Mesendoderm (in vitro differentiated cells): ENCODE measurements around the gene ITIH4.

Source experiments
- DNase-seq: peaks from one replicate; pipeline ENCODE4 v3.0.0; 2013
- H2AK5ac ChIP-seq: 2 replicates; pipeline ENCODE4 v1.6.1; 2013; ENCODE audit warnings: low read length, inconsistent platforms
- H2BK120ac ChIP-seq: 2 replicates; pipeline ENCODE4 v1.6.1; 2013; ENCODE audit warnings: low read depth, mild to moderate bottlenecking, low read length, moderate library complexity, mixed read lengths
- H2BK15ac ChIP-seq: replicated peaks from 2 replicates; pipeline ENCODE4 v1.6.1; 2013; ENCODE audit warnings: low read depth, mild to moderate bottlenecking, moderate library complexity
- H2BK5ac ChIP-seq: 2 replicates; pipeline ENCODE4 v1.6.1; 2013; ENCODE audit warnings: low read length, inconsistent platforms
- H3K18ac ChIP-seq: 2 replicates; pipeline ENCODE4 v1.6.1; 2013; ENCODE audit warnings: mild to moderate bottlenecking, low read length, mixed read lengths
- H3K23ac ChIP-seq: one replicate; pipeline ENCODE4 v1.6.1; 2013; ENCODE audit warnings: low read length
- H3K27ac ChIP-seq: 2 replicates; pipeline ENCODE4 v1.5.1; 2013; ENCODE audit warnings: low read depth, mild to moderate bottlenecking, inconsistent platforms, low read length, moderate library complexity
- H3K27me3 ChIP-seq: 2 replicates; pipeline ENCODE4 v1.6.1; 2013; ENCODE audit warnings: low read length, control low read depth, mild to moderate bottlenecking, inconsistent platforms; ENCODE audit not compliant: insufficient read depth, poor library complexity
- H3K36me3 ChIP-seq: 2 replicates; pipeline ENCODE4 v1.6.1; 2013; ENCODE audit warnings: low read length, inconsistent platforms; ENCODE audit not compliant: control insufficient read depth, insufficient read depth
- H3K4ac ChIP-seq: one replicate; pipeline ENCODE4 v1.6.1; 2013; ENCODE audit warnings: low read depth, mild to moderate bottlenecking, low read length, moderate library complexity
- H3K4me1 ChIP-seq: 2 replicates; pipeline ENCODE4 v1.6.1; 2013; ENCODE audit warnings: low read depth, low read length, inconsistent platforms; ENCODE audit not compliant: control insufficient read depth
- H3K4me2 ChIP-seq: 2 replicates; pipeline ENCODE4 v1.6.1; 2013; ENCODE audit warnings: low read length
- H3K4me3 ChIP-seq: 2 replicates; pipeline ENCODE4 v1.5.1; 2013; ENCODE audit warnings: mild to moderate bottlenecking, low read length
- H3K56ac ChIP-seq: one replicate; pipeline ENCODE4 v1.6.1; 2013; ENCODE audit warnings: low read length
- H3K79me1 ChIP-seq: 2 replicates; pipeline ENCODE4 v1.6.1; 2013; ENCODE audit warnings: low read length, inconsistent platforms
- H3K79me2 ChIP-seq: 2 replicates; pipeline ENCODE4 v1.6.1; 2013; ENCODE audit warnings: mild to moderate bottlenecking, low read length; ENCODE audit not compliant: control insufficient read depth, insufficient read depth
- H3K9ac ChIP-seq: 2 replicates; pipeline ENCODE4 v1.6.1; 2013; ENCODE audit warnings: low read length, inconsistent platforms
- H4K5ac ChIP-seq: one replicate; pipeline ENCODE4 v1.6.1; 2013; ENCODE audit warnings: low read length
- H4K8ac ChIP-seq: one replicate; pipeline ENCODE4 v1.6.1; 2013; ENCODE audit warnings: low read depth, mild to moderate bottlenecking, control low read depth, low read length, moderate library complexity
- WGBS: extraction: QIAGEN DNeasy Blood & Tissue Kit; methylation state at CpG from one replicate; pipeline ENCODE4 v1.1.7; 2013; ENCODE audit warnings: low lambda C conversion rate, missing lambda C conversion rate; ENCODE audit not compliant: insufficient coverage; ENCODE audit errors: extremely low coverage; 5-methylcytosine and 5-hydroxymethylcytosine counted together

ITIH4 gene

GRCh38 chr3:52870471-52870870 is 40.0 kb upstream of the ITIH4 start:
- Histone ChIP-seq H3K36me3 (no peaks in the 10 kb centered on the region), H3K18ac (no peak overlapping the region), H2AK5ac (no peak overlapping the region), H2BK5ac (no peak overlapping the region), H4K8ac (no peak overlapping the region), H3K9ac (no peak overlapping the region), H3K79me1 (no peaks in the 10 kb centered on the region), H4K5ac (no peak overlapping the region), H3K27me3 (no peaks in the 10 kb centered on the region), H3K4me1 (no peaks in the 10 kb centered on the region), H3K4me2 (no peak overlapping the region), H3K4ac (no peak overlapping the region), H2BK15ac (no peak overlapping the region), H3K27ac (no peak overlapping the region), H2BK120ac (no peak overlapping the region), H3K79me2 (no peaks in the 10 kb centered on the region), H3K4me3 (no peak overlapping the region), H3K56ac (no peak overlapping the region), H3K23ac (no peak overlapping the region)
- no CpG with 5 or more reads among the region's 10 CpGs for WGBS
- no peak for DNase-seq

- no peak overlapping the region for H3K18ac ChIP-seq
- H2BK15ac ChIP-seq, result no peak overlapping the region
- no peaks in the 10 kb centered on the region for H3K79me1 ChIP-seq
- no peak overlapping the region for H4K8ac ChIP-seq
- no peak overlapping the region for H3K23ac ChIP-seq
- no peaks in the 10 kb centered on the region for H3K4me1 ChIP-seq
- H3K4me2 ChIP-seq, result no peak overlapping the region
- H3K4me3 ChIP-seq, result no peak overlapping the region
- no peaks in the 10 kb centered on the region for H3K36me3 ChIP-seq
- H3K79me2 ChIP-seq, result no peaks in the 10 kb centered on the region
- H3K9ac ChIP-seq, result no peak overlapping the region
- no peak for DNase-seq
- no peak overlapping the region for H3K4ac ChIP-seq
- H4K5ac ChIP-seq, result no peak overlapping the region
- H3K56ac ChIP-seq, result no peak overlapping the region
- H2BK120ac ChIP-seq, result no peak overlapping the region
- no peak overlapping the region for H2BK5ac ChIP-seq
- H3K27me3 ChIP-seq, result no peaks in the 10 kb centered on the region
- H3K27ac ChIP-seq, result no peak overlapping the region
- no CpG with 5 or more reads among the region's 12 CpGs for whole genome bisulfite sequencing
- no peak overlapping the region for H2AK5ac ChIP-seq
Measured at GRCh38 chr3:52866427-52866826, 36.0 kb upstream of the ITIH4 start.

GRCh38 chr3:52865994-52866393 is 35.5 kb upstream of the ITIH4 start:
- H2BK120ac ChIP-seq, result no peak overlapping the region
- no peaks in the 10 kb centered on the region for H3K4me1 ChIP-seq
- no peak overlapping the region for H3K4ac ChIP-seq
- no peak overlapping the region for H2AK5ac ChIP-seq
- H4K5ac ChIP-seq, result no peak overlapping the region
- no peaks in the 10 kb centered on the region for H3K36me3 ChIP-seq
- H3K9ac ChIP-seq, result no peak overlapping the region
- no peak overlapping the region for H2BK15ac ChIP-seq
- H3K79me1 ChIP-seq, result no peaks in the 10 kb centered on the region
- no peak overlapping the region for H3K56ac ChIP-seq
- H4K8ac ChIP-seq, result no peak overlapping the region
- H3K27ac ChIP-seq, result no peak overlapping the region
- no peaks in the 10 kb centered on the region for H3K79me2 ChIP-seq
- WGBS, result no CpG with 5 or more reads among the region's 13 CpGs
- H3K4me2 ChIP-seq, result no peak overlapping the region
- no peak overlapping the region for H3K4me3 ChIP-seq
- H3K27me3 ChIP-seq, result no peaks in the 10 kb centered on the region
- H3K23ac ChIP-seq, result no peak overlapping the region
- H2BK5ac ChIP-seq, result no peak overlapping the region
- no peak for DNase-seq
- H3K18ac ChIP-seq, result no peak overlapping the region

GRCh38 chr3:52860424-52860768 is 29.9 kb upstream of the ITIH4 start:
- H3K9ac ChIP-seq, result no peak overlapping the region
- H3K36me3 ChIP-seq, result no peaks in the 10 kb centered on the region
- no peak overlapping the region for H2BK15ac ChIP-seq
- H3K27ac ChIP-seq, result no peak overlapping the region
- H3K4me2 ChIP-seq, result no peak overlapping the region
- no peak overlapping the region for H3K18ac ChIP-seq
- H3K4me3 ChIP-seq, result no peak overlapping the region
- no CpG with 5 or more reads among the region's 8 CpGs for WGBS
- no peak overlapping the region for H3K4ac ChIP-seq
- H3K79me2 ChIP-seq, result no peaks in the 10 kb centered on the region
- no peak overlapping the region for H4K5ac ChIP-seq
- no peak for DNase-seq
- H3K79me1 ChIP-seq, result no peaks in the 10 kb centered on the region
- no peaks in the 10 kb centered on the region for H3K27me3 ChIP-seq
- no peak overlapping the region for H2BK5ac ChIP-seq
- H4K8ac ChIP-seq, result no peak overlapping the region
- H3K56ac ChIP-seq, result no peak overlapping the region
- no peaks in the 10 kb centered on the region for H3K4me1 ChIP-seq
- H2BK120ac ChIP-seq, result no peak overlapping the region
- H2AK5ac ChIP-seq, result no peak overlapping the region
- no peak overlapping the region for H3K23ac ChIP-seq

- Histone ChIP-seq H3K79me1 (no peaks in the 10 kb centered on the region), H4K5ac (no peak overlapping the region), H2BK120ac (no peak overlapping the region), H3K27me3 (no peaks in the 10 kb centered on the region), H3K56ac (no peak overlapping the region), H2BK15ac (no peak overlapping the region), H3K9ac (no peak overlapping the region), H3K4me3 (no peak overlapping the region), H3K79me2 (no peaks in the 10 kb centered on the region), H2BK5ac (no peak overlapping the region), H3K4ac (no peak overlapping the region), H3K27ac (no peak overlapping the region), H2AK5ac (no peak overlapping the region), H3K18ac (no peak overlapping the region), H3K4me1 (no peaks in the 10 kb centered on the region), H3K23ac (no peak overlapping the region), H3K4me2 (no peak overlapping the region), H3K36me3 (no peaks in the 10 kb centered on the region), H4K8ac (no peak overlapping the region)
- DNase-seq, result no peak
- no CpG with 5 or more reads among the region's 8 CpGs for WGBS
Measured at GRCh38 chr3:52859686-52860423, 29.4 kb upstream of the ITIH4 start.

GRCh38 chr3:52857864-52858263 is 27.4 kb upstream of the ITIH4 start:
- no peak overlapping the region for H2BK120ac ChIP-seq
- no peaks in the 10 kb centered on the region for H3K27me3 ChIP-seq
- no peak overlapping the region for H4K8ac ChIP-seq
- H3K9ac ChIP-seq, result no peak overlapping the region
- no peak overlapping the region for H2BK5ac ChIP-seq
- H3K23ac ChIP-seq, result no peak overlapping the region
- H3K18ac ChIP-seq, result no peak overlapping the region
- no CpG with 5 or more reads among the region's 5 CpGs for WGBS
- no peaks in the 10 kb centered on the region for H3K36me3 ChIP-seq
- H3K4me3 ChIP-seq, result no peak overlapping the region
- DNase-seq, result no peak
- H3K79me1 ChIP-seq, result no peaks in the 10 kb centered on the region
- H2AK5ac ChIP-seq, result no peak overlapping the region
- no peak overlapping the region for H3K27ac ChIP-seq
- no peak overlapping the region for H4K5ac ChIP-seq
- H3K4ac ChIP-seq, result no peak overlapping the region
- H3K4me2 ChIP-seq, result no peak overlapping the region
- H3K79me2 ChIP-seq, result no peaks in the 10 kb centered on the region
- no peaks in the 10 kb centered on the region for H3K4me1 ChIP-seq
- H2BK15ac ChIP-seq, result no peak overlapping the region
- H3K56ac ChIP-seq, result no peak overlapping the region
